ENCODE data around the gene PRM2.

- no peak for TF ChIP-seq CTCF (IDR thresholded peaks at IDR 0.05; ENCODE audit: insufficient read depth, low read length)
- no peak for TF ChIP-seq POLR2AphosphoS5 (IDR thresholded peaks at IDR 0.05; ENCODE audit: low read depth)
- no peak for TF ChIP-seq GABPA (IDR thresholded peaks at IDR 0.05; ENCODE audit: low read depth)
Observed at GRCh38 chr16:11272484-11272883, 3.8 kb downstream of the PRM2 start.

Data from HL-60 (cell line).